Epidermal melanocyte (primary cell): Measurements from ENCODE around the gene ARHGAP45.
"Not testable (repeated sequence)": the region's sequence is repeated elsewhere in the genome, so short reads cannot be mapped to it uniquely, and the experiment has no call there.

Experiments used
- DNase-seq: peaks from one replicate; pipeline ENCODE4 v3.0.0; 2011; ENCODE audit warnings: low spot score; ENCODE audit not compliant: insufficient read length

The ARHGAP45 gene

DNA sequence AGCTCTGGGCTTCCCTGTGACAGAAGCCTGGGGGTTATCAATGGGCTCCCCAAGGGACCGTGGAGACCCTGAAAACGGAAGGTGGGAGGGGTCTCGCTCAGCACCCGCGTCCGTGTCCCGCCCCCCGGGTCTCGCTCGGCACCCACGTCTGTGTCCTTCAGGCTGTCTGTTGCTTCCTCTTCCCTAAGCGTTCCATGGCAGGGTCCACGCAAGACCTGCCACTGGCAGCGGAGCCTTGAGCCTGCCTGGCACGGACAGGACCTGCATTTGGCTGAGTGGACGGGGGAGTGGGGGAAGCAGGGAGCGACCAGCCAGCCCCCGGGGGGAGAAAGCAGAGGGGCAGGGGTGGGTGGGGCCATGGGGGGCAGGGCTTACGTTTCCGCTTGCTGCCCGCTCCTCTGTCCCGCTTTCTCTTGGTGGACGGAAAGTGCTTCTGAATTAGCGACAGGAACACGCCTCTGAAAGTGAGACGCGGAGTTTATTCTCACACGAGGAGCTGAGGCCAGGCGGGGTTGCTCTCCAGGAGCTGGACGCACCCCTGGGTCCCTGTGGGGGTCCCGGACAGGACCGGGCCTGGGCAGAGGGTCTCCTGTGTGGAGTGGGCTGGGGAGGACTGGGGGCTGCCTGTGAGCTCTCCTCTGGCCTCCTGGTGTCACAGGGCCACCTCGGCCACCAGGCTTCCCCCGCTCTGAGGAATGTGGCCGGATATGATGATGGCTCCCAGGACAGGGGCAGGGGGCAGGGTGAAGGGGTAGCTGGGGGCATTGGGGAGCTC, 48.9 kb downstream of the ARHGAP45 start:
- no peak for DNase-seq

DNA sequence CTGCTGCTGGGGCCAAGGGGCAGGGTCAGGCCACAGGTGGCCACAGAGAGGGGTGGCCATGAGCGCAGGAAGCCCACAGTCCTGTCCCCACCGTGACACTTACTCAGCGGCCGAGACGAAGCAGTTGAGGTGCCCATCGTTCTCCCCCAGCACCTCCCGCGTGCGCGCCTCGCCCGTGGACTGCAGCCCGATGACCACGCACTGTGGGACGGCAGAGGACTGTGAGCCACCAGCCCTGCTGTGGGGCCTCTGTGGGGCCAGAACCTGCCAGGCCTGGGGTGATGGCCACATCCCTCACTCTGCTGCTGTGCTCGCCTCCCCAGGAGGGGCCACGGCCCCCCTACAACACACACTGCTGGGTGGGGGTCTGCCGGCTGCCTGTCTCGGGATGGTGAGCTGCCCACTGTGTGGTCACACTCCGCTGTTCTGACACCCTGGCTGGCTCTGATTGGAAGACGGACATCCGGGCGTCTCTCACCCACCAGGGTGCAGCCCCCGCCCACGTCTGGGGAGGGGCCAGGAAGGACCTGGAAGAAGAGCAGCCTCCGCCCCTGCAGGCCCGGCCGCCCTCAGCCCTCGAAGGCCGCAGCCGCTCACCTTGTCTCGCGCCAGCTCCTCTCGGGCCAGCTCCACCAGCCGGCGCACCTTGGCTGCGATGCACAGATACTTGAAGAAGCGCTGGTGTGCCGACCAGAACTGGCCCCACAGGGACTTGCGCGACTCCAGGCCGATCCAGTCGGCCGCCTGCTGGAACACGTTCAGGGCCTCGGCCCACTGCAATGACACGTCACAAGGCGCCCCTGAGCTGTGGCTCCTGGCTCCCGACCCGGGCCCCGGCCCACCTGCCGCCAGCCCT, 50.0 kb downstream of the ARHGAP45 start:
- DNase-seq: no peak

DNA sequence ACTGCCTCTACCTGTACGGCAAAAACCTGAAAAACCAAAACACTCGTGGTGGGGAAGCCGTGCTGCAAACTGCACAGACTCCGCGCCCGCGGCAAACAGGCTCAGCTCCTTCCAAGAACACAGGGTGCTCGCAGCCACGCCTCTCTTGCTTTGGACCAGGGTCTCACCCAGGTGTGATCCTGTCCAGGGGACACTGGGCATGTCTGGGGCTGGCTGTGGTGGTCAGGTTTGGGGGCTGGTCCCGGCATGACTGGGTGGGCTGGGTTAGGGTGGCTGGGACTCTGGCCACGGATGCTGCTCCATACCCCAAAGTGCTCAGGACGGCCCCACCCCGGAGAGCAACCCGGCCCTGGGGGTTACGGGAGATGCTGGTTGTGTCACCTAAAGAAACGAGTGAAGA, 50.7 kb downstream of the ARHGAP45 start:
- no peak for DNase-seq

DNA sequence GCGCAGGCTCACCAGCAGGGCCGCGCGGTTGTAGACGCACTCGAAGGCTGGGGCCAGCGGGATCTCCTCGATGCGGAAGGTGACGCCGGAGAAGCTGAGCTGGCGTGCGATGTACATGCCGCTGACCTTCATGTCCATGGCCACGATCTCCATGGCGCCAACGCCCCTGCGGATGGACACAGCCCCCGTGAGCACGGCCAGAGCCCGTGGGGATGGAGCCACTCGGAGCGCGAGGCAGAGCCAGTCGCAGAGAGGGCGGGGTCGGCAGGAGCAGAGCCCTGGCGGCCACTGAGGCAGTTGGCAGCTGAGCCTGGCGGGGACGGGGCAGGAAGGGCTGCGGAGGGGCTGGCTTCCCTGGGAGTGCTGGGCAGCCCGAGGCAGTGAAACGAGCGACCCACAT, 52.0 kb downstream of the ARHGAP45 start:
- no peak for DNase-seq

GRCh38 chr19:1119475-1120217, 52.7 kb downstream of the ARHGAP45 start:
- DNase-seq: no peak

DNA sequence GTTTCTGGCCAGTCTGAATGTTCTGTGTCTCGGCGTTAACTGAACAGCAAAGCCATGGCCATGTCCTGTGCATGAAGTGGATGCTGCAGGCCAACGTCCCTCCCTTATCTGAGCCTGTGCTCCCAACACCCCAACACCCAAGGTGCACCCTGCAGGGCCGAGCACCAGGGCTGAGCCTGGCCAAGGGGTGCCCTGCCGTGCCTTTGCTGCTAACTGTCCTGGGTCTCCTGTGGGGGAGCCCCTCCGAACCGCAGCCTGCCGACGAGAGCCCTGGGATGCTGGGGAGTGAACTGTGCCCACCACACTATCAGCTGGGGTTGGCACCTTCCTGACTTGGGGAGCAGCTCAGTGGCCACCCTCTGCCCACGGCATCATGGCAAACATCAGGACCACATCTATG, 54.4 kb downstream of the ARHGAP45 start:
- DNase-seq: no peak

DNA sequence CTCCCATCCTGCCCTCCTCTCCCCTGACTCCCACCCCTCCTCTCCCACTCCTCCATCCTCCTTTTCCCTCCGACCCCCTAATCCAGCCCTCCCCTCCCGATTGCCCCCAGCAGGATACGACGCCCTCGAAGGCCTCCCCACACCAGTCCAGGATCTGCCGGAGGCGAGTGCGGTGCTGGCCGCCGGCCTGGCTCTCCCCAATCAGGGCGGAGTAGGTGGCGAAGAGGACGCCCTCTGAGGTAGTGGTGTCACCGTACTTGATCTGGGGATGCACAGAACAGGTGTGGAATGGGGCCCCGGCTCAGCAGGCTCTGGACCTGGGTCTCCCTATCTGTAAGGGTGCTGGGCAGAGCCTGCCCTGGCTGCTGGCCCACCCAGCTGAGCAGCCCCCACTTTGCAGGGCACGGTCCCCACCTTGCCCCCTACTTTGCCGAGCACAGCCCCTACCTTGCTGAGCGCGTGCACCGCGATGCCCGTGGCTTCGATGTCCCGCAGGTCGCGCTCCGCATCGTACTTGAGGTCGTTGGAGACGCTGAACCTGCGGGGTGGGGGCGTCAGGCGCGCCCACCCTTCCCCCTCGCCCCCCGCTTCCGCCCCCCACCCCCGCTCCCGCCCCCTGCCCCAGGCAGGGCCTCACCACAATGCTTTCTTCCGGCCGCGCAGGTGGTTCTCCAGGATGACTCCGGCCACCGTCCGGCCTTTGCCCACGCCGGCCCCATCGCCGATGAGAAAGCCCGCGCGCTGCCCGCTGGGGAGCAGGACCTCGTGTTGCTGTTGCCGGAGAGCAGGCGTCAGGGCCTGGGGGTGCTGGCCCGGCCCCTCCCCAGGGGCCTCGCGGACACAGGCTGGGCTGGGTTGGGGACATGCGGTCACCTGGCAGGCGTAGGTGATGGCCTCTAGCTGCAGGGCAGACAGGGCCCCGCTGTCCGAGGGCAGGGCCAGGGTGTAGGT, 55.3 kb downstream of the ARHGAP45 start:
- no peak for DNase-seq

- DNase-seq: peak; percentile 54
Measured at GRCh38 chr19:1122972-1123363, 56.0 kb downstream of the ARHGAP45 start.

DNA sequence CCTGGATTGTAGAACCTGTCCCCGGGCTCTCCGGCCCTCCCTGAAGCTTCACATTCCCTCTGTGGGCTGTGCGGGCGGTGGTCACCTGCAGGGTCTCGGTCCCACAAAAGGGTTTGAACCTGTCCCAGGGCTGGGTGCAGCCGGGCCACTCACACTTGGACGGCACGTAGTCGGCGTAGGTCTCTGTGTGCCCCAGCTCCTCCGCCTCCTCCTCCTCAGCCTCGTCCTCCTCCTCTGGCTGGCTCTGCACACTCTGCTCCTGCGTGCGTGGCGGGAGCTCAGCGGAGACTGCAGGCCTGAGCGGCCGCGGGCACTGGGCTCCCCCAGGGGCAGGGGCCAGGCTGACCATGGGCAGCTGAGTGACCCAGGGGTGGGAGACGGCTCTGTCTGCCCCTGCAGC, 56.4 kb downstream of the ARHGAP45 start:
- DNase-seq: no peak

- no peak for DNase-seq
Measured at GRCh38 chr19:1123885-1124677, 57.1 kb downstream of the ARHGAP45 start.

DNA sequence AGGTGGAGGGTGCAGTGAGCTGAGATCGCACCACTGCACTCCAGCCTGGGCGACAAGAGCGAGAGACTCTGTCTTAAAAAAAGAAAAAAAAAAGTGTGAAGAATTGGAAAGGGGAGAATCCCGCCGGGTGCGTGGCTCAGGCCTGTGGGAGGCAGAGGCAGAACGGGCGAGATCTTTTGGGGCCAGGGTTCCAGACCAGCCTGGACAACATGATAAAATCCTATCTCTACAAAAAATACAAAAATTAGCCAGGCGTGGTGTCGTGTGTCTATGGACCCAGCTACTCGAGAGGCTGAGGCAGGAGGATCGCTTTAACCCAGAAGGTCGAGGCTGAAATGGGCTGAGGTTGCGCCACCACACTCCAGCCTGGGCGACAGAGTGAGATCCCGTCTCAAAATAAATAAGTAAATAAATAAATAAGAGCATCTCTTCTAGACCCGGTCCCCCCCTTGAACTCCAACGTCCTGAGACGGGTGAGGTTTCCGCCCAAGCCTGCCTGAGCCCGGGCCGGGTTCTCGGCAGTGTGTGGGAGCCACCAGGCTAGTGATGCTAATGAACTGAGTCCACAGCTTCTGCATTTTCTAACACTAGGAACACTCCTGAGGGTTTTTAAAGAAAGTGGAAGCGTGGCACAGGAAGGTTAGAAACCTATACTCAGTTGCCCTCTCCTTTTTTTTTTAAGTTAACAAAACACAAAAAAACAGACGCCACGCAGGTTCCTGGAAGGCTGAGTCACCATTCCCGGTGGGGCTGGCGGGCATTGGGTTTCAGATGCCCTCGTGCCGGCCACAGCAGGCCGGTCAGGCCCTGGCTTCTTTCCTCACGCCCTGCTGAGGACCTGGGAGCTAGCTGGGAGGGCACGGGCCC, 58.9 kb downstream of the ARHGAP45 start:
- no peak for DNase-seq

- DNase-seq: no peak
Measured at GRCh38 chr19:1126984-1127760, 60.2 kb downstream of the ARHGAP45 start.

- no peak for DNase-seq
Measured at GRCh38 chr19:1128106-1128505, 61.1 kb downstream of the ARHGAP45 start.

DNA sequence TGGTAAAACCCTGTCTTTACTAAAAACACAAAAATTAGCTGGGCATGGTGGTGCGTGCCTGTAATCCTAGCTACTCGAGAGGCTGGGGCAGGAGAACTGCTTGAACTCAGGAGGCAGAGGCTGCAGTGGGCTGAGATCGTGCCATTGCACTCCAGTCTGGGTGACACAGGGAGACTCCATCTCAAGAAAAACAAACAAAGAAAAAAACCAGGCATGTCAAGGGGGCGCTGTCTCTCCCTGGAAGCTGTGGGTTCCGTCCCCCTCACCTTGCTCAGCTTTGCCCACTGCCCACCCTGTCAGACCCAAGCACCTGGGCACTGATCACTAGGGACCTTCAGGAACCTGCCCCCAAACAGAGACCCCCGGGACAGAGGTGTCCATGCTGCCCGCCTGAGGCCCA, 62.1 kb downstream of the ARHGAP45 start:
- not testable (repeated sequence) for DNase-seq

GRCh38 chr19:1129535-1129934, 62.6 kb downstream of the ARHGAP45 start:
- DNase-seq: no peak

- no peak for DNase-seq
Measured at GRCh38 chr19:1130771-1131717, 64.1 kb downstream of the ARHGAP45 start.
